Measurements from ENCODE around the gene ALAD. TPM values are rescaled to one million over a fixed set of nuclear protein-coding genes. Genes with fewer than 3 reads are reported as not detected.

The ALAD gene
- 13.5 to 17.8 TPM (median 15.9 TPM) in 5 replicates for total RNA-seq (2022; extraction: Qiagen RNA extraction)

GRCh38 chr9:113401027-113401792 is at the start of gene ALAD:
Gene ALAD (minus strand): TSS chr9:113401284. CDS start chr9:113393559, 7,725 bp downstream.

GRCh38 chr9:113410207-113410864 is 9.3 kb upstream of the ALAD start, which contains the start of the genes C9orf43 and POLE3:
Gene C9orf43 (plus strand): TSS chr9:113410747. CDS start chr9:113413494, 2,747 bp downstream.
Gene POLE3 (minus strand): TSS chr9:113410675. CDS start chr9:113410293, 382 bp downstream.

GRCh38 chr9:113376634-113377567 is 24.2 kb downstream of the ALAD start, which contains the start of gene HDHD3:
Gene HDHD3 (minus strand): TSS chr9:113376986. CDS start chr9:113374354, 2,632 bp downstream.

GRCh38 chr9:113349445-113350094 is 51.5 kb downstream of the ALAD start, which contains the start of gene BSPRY:
Gene BSPRY (plus strand): TSS chr9:113349541. CDS start chr9:113349580, 39 bp downstream.

GRCh38 chr9:113340011-113340699 is 60.9 kb downstream of the ALAD start, which contains the start of gene WDR31:
Gene WDR31 (minus strand): TSS chr9:113340275. CDS start chr9:113332022, 8,253 bp downstream.

Other genes starting within 250 kb of the ALAD start
- gene FKBP15, start 180.0 kb downstream of the ALAD start, total RNA-seq (2022; extraction: Qiagen RNA extraction), result 17.1 to 18.6 TPM (median 18.0 TPM) in 5 replicates
- 19.1 to 21.7 TPM (median 20.5 TPM) in 5 replicates for gene SLC31A1, start 179.7 kb downstream of the ALAD start, total RNA-seq (2022; extraction: Qiagen RNA extraction)
- gene CDC26, start 125.7 kb downstream of the ALAD start, total RNA-seq (2022; extraction: Qiagen RNA extraction), result 42.9 to 71.8 TPM (median 48.8 TPM) in 5 replicates
- 55.1 to 61.9 TPM (median 55.6 TPM) in 5 replicates for gene PRPF4, start 125.6 kb downstream of the ALAD start, total RNA-seq (2022; extraction: Qiagen RNA extraction)
- gene RNF183, start 97.9 kb downstream of the ALAD start, total RNA-seq (2022; extraction: Qiagen RNA extraction), result 0.15 TPM in 1 of 5 replicates, not detected in the others
- gene WDR31, start 61.0 kb downstream of the ALAD start, total RNA-seq (2022; extraction: Qiagen RNA extraction), result 0.95 to 1.4 TPM (median 1.1 TPM) in 5 replicates
- gene BSPRY, start 51.7 kb downstream of the ALAD start, total RNA-seq (2022; extraction: Qiagen RNA extraction), result 0.08 to 0.12 TPM (median 0.09 TPM) in 3 of 5 replicates, not detected in the others
- gene HDHD3, start 24.3 kb downstream of the ALAD start, total RNA-seq (2022; extraction: Qiagen RNA extraction), result 21.9 to 27.5 TPM (median 25.6 TPM) in 5 replicates
- 108 to 128 TPM (median 112 TPM) in 5 replicates for gene POLE3, start 9.4 kb upstream of the ALAD start, total RNA-seq (2022; extraction: Qiagen RNA extraction)
- 0.53 to 0.88 TPM (median 0.65 TPM) in 5 replicates for gene C9orf43, start 9.5 kb upstream of the ALAD start, total RNA-seq (2022; extraction: Qiagen RNA extraction)
- 21.7 to 26.2 TPM (median 23.8 TPM) in 5 replicates for gene RGS3, start 62.4 kb upstream of the ALAD start, total RNA-seq (2022; extraction: Qiagen RNA extraction)